HepG2 (cell line): Measurements from ENCODE around the gene TBC1D7. TPM values are rescaled to one million over a fixed set of nuclear protein-coding genes. Genes with fewer than 3 reads are reported as not detected.

Source experiments
- ATAC-seq: fragments of 200-7000 bp; cut with Tn5 transposase; 3 replicates; pipeline ENCODE4 v1.9.1; 2020; ENCODE audit warnings: mild to moderate bottlenecking, moderate library complexity
- BruUV-seq: library from RNA; stranded (reverse); fragments of 400-500 nt; replicated peaks from 2 replicates; lab custom pipeline; 2021; lab: Mats Ljungman, UMichigan
- CTCF ChIA-PET: fragments of 300-600 bp; formaldehyde crosslinking; extraction: SDS; loops from one replicate; lab custom pipeline; 2021; ENCODE audit warnings: low total read pairs, inconsistent platforms, low intra/inter-chr PET ratio; lab: Yijun Ruan, JAX
- POLR2A ChIA-PET: fragments of 350-600 bp; sonication (Branson Sonifier 250); formaldehyde crosslinking; loops from one replicate; lab custom pipeline; 2020; ENCODE audit warnings: antibody characterized with exemption, inconsistent platforms; lab: Yijun Ruan, JAX
- DNase-seq: peaks from one replicate; pipeline ENCODE4 v3.0.0-alpha.2; 2015; ENCODE audit warnings: low spot score
- FAIRE-seq: peaks from 3 replicates; lab custom pipeline; 2011; peaks lifted over from hg19 to GRCh38; lab: Jason Lieb, UNC
- H2AFZ ChIP-seq: one replicate; pipeline ENCODE4 v1.6.1; 2011; ENCODE audit warnings: low read length, inconsistent platforms
- H3K27ac ChIP-seq: fragments of 300-600 bp; 3 replicates; pipeline ENCODE4 v1.8.0; 2011; ENCODE audit warnings: mixed run types, mild to moderate bottlenecking, mixed read lengths, low read length, inconsistent platforms; ENCODE audit not compliant: insufficient read depth; ENCODE audit errors: extremely low read length
- H3K27me3 ChIP-seq, 2 experiments: fragments of 200-600 bp in 1 of 2; 2 replicates in 1 of 2; 3 replicates in 1 of 2; pipeline versions ENCODE4 v1.6.0 to v1.8.0; 2011; ENCODE audit warnings: low read length in 2 of 2, mild to moderate bottlenecking in 2 of 2, moderate library complexity in 2 of 2, inconsistent platforms in 1 of 2; ENCODE audit not compliant: insufficient read depth in 2 of 2, control insufficient read depth in 1 of 2
- H3K36me3 ChIP-seq, 2 experiments: fragments of 200-600 bp in 1 of 2; replicated peaks in 1 of 2; 2 replicates in 1 of 2; 3 replicates in 1 of 2; pipeline versions ENCODE4 v1.5.1 to v1.8.0; 2011; ENCODE audit warnings: low read length in 2 of 2, inconsistent platforms in 1 of 2; ENCODE audit not compliant: insufficient read depth in 2 of 2, control insufficient read depth in 1 of 2
- H3K4me1 ChIP-seq: 2 replicates; pipeline ENCODE4 v1.5.1; 2012; ENCODE audit warnings: low read length, inconsistent platforms; ENCODE audit not compliant: insufficient read depth
- H3K4me2 ChIP-seq: 2 replicates; pipeline ENCODE4 v1.6.0; 2011; ENCODE audit warnings: low read depth, low read length, inconsistent platforms
- H3K4me3 ChIP-seq, 3 experiments: fragments of 200-600 bp in 1 of 3; sonication (generic), shearing (Covaris generic) in 1 of 3; replicated peaks in 1 of 3; 2 replicates each; pipeline ENCODE4 v1.5.1; 2011 to 2016; ENCODE audit warnings: low read length in 3 of 3, inconsistent platforms in 2 of 3, low read depth in 2 of 3, mild to moderate bottlenecking in 2 of 3, control low read depth in 1 of 3, mixed read lengths in 1 of 3; ENCODE audit not compliant: insufficient read depth in 1 of 3
- H3K79me2 ChIP-seq: one replicate; pipeline ENCODE4 v1.6.1; 2011; ENCODE audit warnings: low read length, inconsistent platforms; ENCODE audit not compliant: insufficient read depth
- H3K9ac ChIP-seq: 2 replicates; pipeline ENCODE4 v1.6.0; 2011; ENCODE audit warnings: mild to moderate bottlenecking, low read depth, low read length, inconsistent platforms; ENCODE audit not compliant: insufficient read depth
- H3K9me3 ChIP-seq: 2 replicates; pipeline ENCODE4 v1.5.1; 2012; ENCODE audit warnings: mild to moderate bottlenecking, low read length
- H4K20me1 ChIP-seq: 2 replicates; pipeline ENCODE4 v1.6.0; 2011; ENCODE audit warnings: inconsistent platforms, mild to moderate bottlenecking, low read length, moderate library complexity; ENCODE audit not compliant: insufficient read depth
- AKAP8 ChIP-seq: sonication (generic); formaldehyde crosslinking; IDR thresholded peaks from 2 replicates; pipeline ENCODE4 v1.5.1; 2020; ENCODE audit warnings: mild to moderate bottlenecking, missing genetic modification reagents
- CAMTA2 ChIP-seq: sonication (generic); formaldehyde crosslinking; IDR thresholded peaks from 2 replicates; pipeline ENCODE4 v1.4.0; 2020; ENCODE audit warnings: mild to moderate bottlenecking, missing genetic modification reagents, borderline replicate concordance
- DMAP1 ChIP-seq: IDR thresholded peaks from 2 replicates; pipeline ENCODE4 v1.6.1; 2016
- KDM3A ChIP-seq: IDR thresholded peaks from 2 replicates; pipeline ENCODE4 v1.6.1; 2018; ENCODE audit warnings: low read depth, missing compliant biosample characterization
- KDM5A ChIP-seq: fragments of 200-600 bp; sonication (generic); IDR thresholded peaks from 2 replicates; pipeline ENCODE4 v1.7.0; 2018; ENCODE audit warnings: antibody characterized with exemption, mild to moderate bottlenecking, low read length, borderline replicate concordance
- POLR2AphosphoS2 ChIP-seq: IDR thresholded peaks from 2 replicates; pipeline ENCODE4 v1.6.1; 2011; ENCODE audit warnings: low read depth, low read length, improper control_type of control experiment
- PPARG ChIP-seq: conservative IDR thresholded peaks from 2 replicates; pipeline ENCODE4 v1.6.1; 2016; ENCODE audit warnings: missing biosample characterization, missing genetic modification reagents
- SATB2 ChIP-seq: sonication (generic); formaldehyde crosslinking; IDR thresholded peaks from 2 replicates; pipeline ENCODE4 v1.5.0; 2020; ENCODE audit warnings: missing genetic modification reagents
- SUZ12 ChIP-seq: fragments of 150-350 bp; IDR thresholded peaks from 2 replicates; pipeline ENCODE4 v1.6.1; 2014; ENCODE audit warnings: low read depth, low read length
- ZNF180 ChIP-seq: sonication (generic); formaldehyde crosslinking; IDR thresholded peaks from 2 replicates; pipeline ENCODE4 v1.4.0; 2020; ENCODE audit warnings: low read depth, missing genetic modification reagents, borderline replicate concordance
- ZNF20 ChIP-seq: sonication (generic); formaldehyde crosslinking; IDR thresholded peaks from 2 replicates; pipeline ENCODE4 v1.4.0; 2020; ENCODE audit warnings: mild to moderate bottlenecking, moderate library complexity, missing genetic modification reagents
- ZNF441 ChIP-seq: sonication (generic); formaldehyde crosslinking; IDR thresholded peaks from 2 replicates; pipeline ENCODE4 v1.7.0; 2021; ENCODE audit warnings: missing genetic modification reagents, borderline replicate concordance
- WGBS: methylation state at CpG from one replicate; pipeline ENCODE4 v1.1.6; 2017; ENCODE audit warnings: low lambda C conversion rate; 5-methylcytosine and 5-hydroxymethylcytosine counted together
- in situ Hi-C: cut with HindIII; loops from 2 replicates; pipeline ENCODE4 v1.10.0; 2017; ENCODE audit warnings: low pct_unique_long_range_greater_than_20kb; ENCODE audit not compliant: extremely low pct_ligation_motif_present
- intact Hi-C: fragments of 100-400 bp; cut with micrococcal nuclease; formaldehyde crosslinking; loops from one replicate; pipeline ENCODE4 v1.10.0; 2022; ENCODE audit not compliant: unreplicated experiment
- polyA plus RNA-seq, 8 experiments: library from polyadenylated mRNA; depleted of rRNA in 3 of 8; stranded (reverse) in 7 of 8; unstranded in 1 of 8; fragments of >200 nt; fragmentation: Illumina TruSeq in 4 of 8; extraction: Trizol in 4 of 8; gene quantifications; 2 replicates each; pipeline versions ENCODE4 v1.2.1 to v1.2.3, GENCODE V29; 2011 to 2016; ENCODE audit warnings: low read depth in 4 of 8, missing spikeins in 1 of 8, mixed read lengths in 1 of 8; ENCODE audit not compliant: insufficient read depth in 1 of 8
- total RNA-seq, 5 experiments: library from RNA; depleted of rRNA; stranded (reverse); fragments of >200 nt; fragmentation: Illumina TruSeq; extraction: Trizol; gene quantifications; 2 replicates each; pipeline ENCODE4 v1.2.3, GENCODE V29; 2016; ENCODE audit warnings: low read depth in 1 of 5
- TF ChIP-seq, protein P1 (sequence below): IDR thresholded peaks from 2 replicates; pipeline ENCODE4 v1.6.1; 2016
- TF ChIP-seq, protein P2 (sequence below): sonication (generic); formaldehyde crosslinking; IDR thresholded peaks from 2 replicates; pipeline ENCODE4 v1.9.0; 2021; ENCODE audit warnings: missing genetic modification reagents, mild to moderate bottlenecking, borderline replicate concordance

Gene TBC1D7
- total and polyA plus RNA-seq, 2 of the 13 experiments (the other 11 are each of a cell fraction or from before 2014, with no cell fraction given): 23.3 to 30.8 TPM

DNA sequence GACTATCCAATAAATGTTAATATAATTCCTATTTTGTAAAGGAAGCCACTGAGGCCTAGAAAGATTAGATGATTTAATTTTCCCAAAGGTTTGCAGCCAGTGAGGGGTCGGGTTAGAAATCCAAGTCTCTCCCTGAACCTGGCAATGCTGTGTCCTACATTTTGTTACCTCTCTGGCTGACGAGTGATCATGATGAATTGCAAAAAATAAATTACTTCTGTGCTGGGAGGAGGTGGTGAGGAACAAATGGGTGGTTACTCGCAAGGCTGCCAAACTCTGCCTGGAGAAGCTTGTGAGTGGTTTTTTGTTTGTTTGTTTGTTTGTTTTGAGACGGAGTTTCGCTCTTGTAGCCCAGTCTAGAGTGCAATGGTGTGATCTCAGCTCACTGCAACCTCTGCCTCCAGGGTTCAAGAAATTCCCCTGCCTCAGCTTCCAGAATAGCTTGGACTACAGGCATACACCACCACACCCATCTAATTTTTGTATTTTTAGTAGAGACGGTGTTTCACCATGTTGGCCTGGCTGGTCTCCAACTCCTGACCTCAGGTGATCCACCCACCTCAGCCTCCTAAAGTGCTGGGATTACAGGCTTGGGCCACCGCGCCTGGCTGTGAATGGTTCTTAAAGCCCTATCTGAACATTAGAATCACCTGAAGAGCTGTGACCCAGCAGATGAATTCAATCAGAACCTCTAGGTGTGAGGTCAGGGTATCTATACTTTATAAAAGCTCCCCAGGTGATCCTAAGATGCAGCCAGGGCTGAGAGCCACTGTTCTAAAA, 20.2 kb upstream of the TBC1D7 start:
- H4K20me1 ChIP-seq: no peaks in the 10 kb centered on the region
- H3K4me2 ChIP-seq: no peak overlapping the region
- FAIRE-seq (no peak), DNase-seq (no peak)
- no TSS peak for BruUV-seq
- H3K9ac ChIP-seq: no peak overlapping the region
- H3K27ac ChIP-seq: no peak overlapping the region
- H3K79me2 ChIP-seq: no peaks in the 10 kb centered on the region
- POLR2A ChIA-PET: no interaction called here
- no peak overlapping the region for H2AFZ ChIP-seq
- TF ChIP-seq CAMTA2 (CRISPR knock-in tag) (no peak), KDM5A (no peak), ZNF180 (CRISPR knock-in tag) (no peak), PPARG (no peak), DMAP1 (no peak), SATB2 (CRISPR knock-in tag) (no peak), ZNF441 (CRISPR knock-in tag) (no peak), AKAP8 (CRISPR knock-in tag) (no peak), SUZ12 (no peak), ZNF20 (no peak), KDM3A (CRISPR knock-in tag) (no peak), POLR2AphosphoS2 (no peak)
- TF ChIP-seq, protein P1, sequence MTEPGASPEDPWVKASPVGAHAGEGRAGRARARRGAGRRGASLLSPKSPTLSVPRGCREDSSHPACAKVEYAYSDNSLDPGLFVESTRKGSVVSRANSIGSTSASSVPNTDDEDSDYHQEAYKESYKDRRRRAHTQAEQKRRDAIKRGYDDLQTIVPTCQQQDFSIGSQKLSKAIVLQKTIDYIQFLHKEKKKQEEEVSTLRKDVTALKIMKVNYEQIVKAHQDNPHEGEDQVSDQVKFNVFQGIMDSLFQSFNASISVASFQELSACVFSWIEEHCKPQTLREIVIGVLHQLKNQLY: no peak
- TF ChIP-seq, protein P2, sequence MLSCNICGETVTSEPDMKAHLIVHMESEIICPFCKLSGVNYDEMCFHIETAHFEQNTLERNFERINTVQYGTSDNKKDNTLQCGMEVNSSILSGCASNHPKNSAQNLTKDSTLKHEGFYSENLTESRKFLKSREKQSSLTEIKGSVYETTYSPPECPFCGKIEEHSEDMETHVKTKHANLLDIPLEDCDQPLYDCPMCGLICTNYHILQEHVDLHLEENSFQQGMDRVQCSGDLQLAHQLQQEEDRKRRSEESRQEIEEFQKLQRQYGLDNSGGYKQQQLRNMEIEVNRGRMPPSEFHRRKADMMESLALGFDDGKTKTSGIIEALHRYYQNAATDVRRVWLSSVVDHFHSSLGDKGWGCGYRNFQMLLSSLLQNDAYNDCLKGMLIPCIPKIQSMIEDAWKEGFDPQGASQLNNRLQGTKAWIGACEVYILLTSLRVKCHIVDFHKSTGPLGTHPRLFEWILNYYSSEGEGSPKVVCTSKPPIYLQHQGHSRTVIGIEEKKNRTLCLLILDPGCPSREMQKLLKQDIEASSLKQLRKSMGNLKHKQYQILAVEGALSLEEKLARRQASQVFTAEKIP (CRISPR knock-in tag): no peak
- TF ChIP-seq, all 625 proteins: peak for 0
- WGBS: 52% methylated on average over 8 of the region's 8 CpGs
- in situ Hi-C loops: no loop called here
- H3K4me1 ChIP-seq: peaks cover 9% of the 10 kb centered on the region
- peaks cover 0 to 1% of the 10 kb centered on the region in 2 experiments; a peak in 1 of 5 replicates for H3K27me3 ChIP-seq
- intact Hi-C loops: no loop called here
- CTCF ChIA-PET: no interaction called here
- H3K4me3 ChIP-seq: no peak overlapping the region
- H3K9me3 ChIP-seq: no peaks in the 10 kb centered on the region
- no peaks in the 10 kb centered on the region for H3K36me3 ChIP-seq
- no peak for ATAC-seq
